Measurements from ENCODE around the gene CFLAR.
A peak's percentile ranks its signal among the peaks of the same experiment; 100 is the strongest.

DNA sequence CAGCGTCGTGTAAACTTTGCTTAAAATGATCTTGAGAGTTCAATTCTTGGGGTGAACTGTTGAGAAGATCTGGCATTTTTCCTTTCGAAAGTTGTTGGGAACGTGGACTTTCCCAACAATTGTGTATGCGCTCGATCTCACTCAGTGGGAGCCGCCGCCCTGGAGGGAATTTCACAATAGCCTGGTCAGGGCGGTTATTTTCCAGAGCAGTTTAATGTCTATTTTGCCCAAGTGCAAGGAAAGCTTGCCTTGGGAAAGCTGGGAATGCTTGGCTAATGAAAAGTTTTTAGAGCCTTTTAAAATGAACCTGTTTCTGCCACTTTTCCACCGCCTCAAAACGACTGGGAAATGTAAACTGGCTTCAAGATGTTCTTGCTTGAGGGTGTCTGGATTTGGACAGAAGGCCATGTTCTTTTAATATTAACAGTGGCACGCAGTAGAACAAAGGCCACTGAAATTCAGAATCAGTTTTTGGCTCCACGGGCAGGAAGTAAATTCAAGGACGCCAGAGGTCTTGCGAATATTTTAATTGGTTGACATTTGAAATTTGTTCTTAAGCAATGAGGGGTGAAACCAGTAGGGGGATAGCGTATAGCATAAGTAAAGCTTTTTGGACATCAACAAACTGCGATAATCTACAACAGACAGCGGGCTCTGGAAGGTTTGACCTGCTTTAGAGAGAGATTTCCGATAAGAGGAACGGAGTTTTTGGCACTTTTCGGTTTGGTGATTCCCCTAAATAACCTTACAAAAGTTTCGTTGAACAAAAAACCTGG, 1.2 kb downstream of the CFLAR start:
- TF ChIP-seq, protein P1, sequence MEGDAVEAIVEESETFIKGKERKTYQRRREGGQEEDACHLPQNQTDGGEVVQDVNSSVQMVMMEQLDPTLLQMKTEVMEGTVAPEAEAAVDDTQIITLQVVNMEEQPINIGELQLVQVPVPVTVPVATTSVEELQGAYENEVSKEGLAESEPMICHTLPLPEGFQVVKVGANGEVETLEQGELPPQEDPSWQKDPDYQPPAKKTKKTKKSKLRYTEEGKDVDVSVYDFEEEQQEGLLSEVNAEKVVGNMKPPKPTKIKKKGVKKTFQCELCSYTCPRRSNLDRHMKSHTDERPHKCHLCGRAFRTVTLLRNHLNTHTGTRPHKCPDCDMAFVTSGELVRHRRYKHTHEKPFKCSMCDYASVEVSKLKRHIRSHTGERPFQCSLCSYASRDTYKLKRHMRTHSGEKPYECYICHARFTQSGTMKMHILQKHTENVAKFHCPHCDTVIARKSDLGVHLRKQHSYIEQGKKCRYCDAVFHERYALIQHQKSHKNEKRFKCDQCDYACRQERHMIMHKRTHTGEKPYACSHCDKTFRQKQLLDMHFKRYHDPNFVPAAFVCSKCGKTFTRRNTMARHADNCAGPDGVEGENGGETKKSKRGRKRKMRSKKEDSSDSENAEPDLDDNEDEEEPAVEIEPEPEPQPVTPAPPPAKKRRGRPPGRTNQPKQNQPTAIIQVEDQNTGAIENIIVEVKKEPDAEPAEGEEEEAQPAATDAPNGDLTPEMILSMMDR (IDR thresholded peaks at IDR 0.05; ENCODE audit: insufficient read depth, low read depth, low read length): peak; percentile 35
- no peak for TF ChIP-seq EZH2 (IDR thresholded peaks at IDR 0.05; ENCODE audit: insufficient read depth, low read length)

Data from astrocyte (in vitro differentiated cells and primary cell).